ENCODE measurements around the gene PLPP4. TPM values are rescaled to one million over a fixed set of nuclear protein-coding genes. Genes with fewer than 3 reads are reported as not detected.

PLPP4 gene
- total RNA-seq, 1 experiment from 2014 or later = not detected

- H3K27ac ChIP-seq (ENCODE audit: low read depth, low read length) = no peak overlapping the region
- RAD21 ChIA-PET (ENCODE audit: low non-redundant PET in 1 of 2, low total read pairs in 2 of 2, uncharacterized antibody in 2 of 2, unreplicated experiment in 2 of 2) = no interaction called here
- no peaks in the 10 kb centered on the region for H3K9me2 ChIP-seq (ENCODE audit: insufficient read depth)
- intact Hi-C loops (cut with micrococcal nuclease) = no loop called here
- no peak for TF ChIP-seq ELF1 (IDR thresholded peaks at IDR 0.05; ENCODE audit: borderline replicate concordance, low read depth)
- TF ChIP-seq POLR2AphosphoS5 (IDR thresholded peaks at IDR 0.05; ENCODE audit: low read depth, low read length) = no peak
- no peak for TF ChIP-seq RAD21 (IDR thresholded peaks at IDR 0.05; ENCODE audit: low read depth)
- TF ChIP-seq YY1 (IDR thresholded peaks at IDR 0.05; ENCODE audit: extremely low read depth, insufficient replicate concordance, low read depth, low read length) = no peak
- TF ChIP-seq, protein P1, sequence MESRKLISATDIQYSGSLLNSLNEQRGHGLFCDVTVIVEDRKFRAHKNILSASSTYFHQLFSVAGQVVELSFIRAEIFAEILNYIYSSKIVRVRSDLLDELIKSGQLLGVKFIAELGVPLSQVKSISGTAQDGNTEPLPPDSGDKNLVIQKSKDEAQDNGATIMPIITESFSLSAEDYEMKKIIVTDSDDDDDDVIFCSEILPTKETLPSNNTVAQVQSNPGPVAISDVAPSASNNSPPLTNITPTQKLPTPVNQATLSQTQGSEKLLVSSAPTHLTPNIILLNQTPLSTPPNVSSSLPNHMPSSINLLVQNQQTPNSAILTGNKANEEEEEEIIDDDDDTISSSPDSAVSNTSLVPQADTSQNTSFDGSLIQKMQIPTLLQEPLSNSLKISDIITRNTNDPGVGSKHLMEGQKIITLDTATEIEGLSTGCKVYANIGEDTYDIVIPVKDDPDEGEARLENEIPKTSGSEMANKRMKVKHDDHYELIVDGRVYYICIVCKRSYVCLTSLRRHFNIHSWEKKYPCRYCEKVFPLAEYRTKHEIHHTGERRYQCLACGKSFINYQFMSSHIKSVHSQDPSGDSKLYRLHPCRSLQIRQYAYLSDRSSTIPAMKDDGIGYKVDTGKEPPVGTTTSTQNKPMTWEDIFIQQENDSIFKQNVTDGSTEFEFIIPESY (IDR thresholded peaks at IDR 0.05; ENCODE audit: extremely low read depth, insufficient replicate concordance, low read length) = no peak
- no peak for TF ChIP-seq TCF7L2 (IDR thresholded peaks at IDR 0.05; ENCODE audit: borderline replicate concordance, extremely low read depth, insufficient read depth, insufficient read length)
- TF ChIP-seq REST (IDR thresholded peaks at IDR 0.05; ENCODE audit: low read depth) = no peak
- no peak for TF ChIP-seq MAX (IDR thresholded peaks at IDR 0.05)
- no peaks in the 10 kb centered on the region for H3K36me3 ChIP-seq (ENCODE audit: control insufficient read depth in 1 of 2, insufficient read depth in 2 of 2, low read length in 2 of 2)
- POLR2A ChIA-PET = no interaction called here
- H3K9me3 ChIP-seq (ENCODE audit: control insufficient read depth in 1 of 2, insufficient read depth in 1 of 2, low read depth in 1 of 2, low read length in 2 of 2) = no peaks in the 10 kb centered on the region
- ATAC-seq (no peak), DNase-seq (ENCODE audit: low read depth, low spot score) (no peak)
- H3K4me2 ChIP-seq (ENCODE audit: low read length) = no peak overlapping the region
- H3K4me3 ChIP-seq (replicated peaks in 1 of 2; ENCODE audit: low read depth in 1 of 2, low read length in 2 of 2) = no peak overlapping the region
- CTCF ChIA-PET = no interaction called here
- H3K79me2 ChIP-seq (ENCODE audit: insufficient read depth, low read length) = no peaks in the 10 kb centered on the region
- H4K20me1 ChIP-seq (ENCODE audit: insufficient read depth) = no peaks in the 10 kb centered on the region
- H3K27me3 ChIP-seq (ENCODE audit: insufficient read depth, low read length) = peaks cover 32% of the 10 kb centered on the region
- H3K9ac ChIP-seq (ENCODE audit: low read length) = no peak overlapping the region
- BruUV-seq (replicated peaks) = no TSS peak
- H2AFZ ChIP-seq (ENCODE audit: low read depth, low read length, poor library complexity, severe bottlenecking) = no peak overlapping the region
- no peaks in the 10 kb centered on the region for H3K4me1 ChIP-seq (ENCODE audit: control insufficient read depth in 1 of 2, insufficient read depth in 2 of 2, low read length in 2 of 2)
Measured at GRCh38 chr10:120516426-120516825, 59.4 kb downstream of the PLPP4 start.
